Epithelial cell of proximal tubule (primary cell): ENCODE data around the gene PHC3. TPM values are rescaled to one million over a fixed set of nuclear protein-coding genes. Genes with fewer than 3 reads are reported as not detected.

Experiments
- DNase-seq: peaks from one replicate; pipeline ENCODE4 v3.0.0-alpha.2; 2011; ENCODE audit warnings: low read depth
- H3K4me3 ChIP-seq: 2 replicates; pipeline ENCODE4 v1.5.1; 2011; ENCODE audit warnings: low read depth, mild to moderate bottlenecking, low read length
- CTCF ChIP-seq: conservative IDR thresholded peaks from 2 replicates; pipeline ENCODE4 v1.5.1; 2012; ENCODE audit warnings: low read depth, mild to moderate bottlenecking, low read length
- total RNA-seq: library from RNA; depleted of rRNA; stranded (reverse); fragments of >200 nt; gene quantifications from 2 replicates; pipeline ENCODE4 v1.2.3, GENCODE V29; 2015

Gene PHC3
- total RNA-seq, 1 donor from 2014 or later, result 13.0 TPM

GRCh38 chr3:170078620-170079281, 102.8 kb downstream of the PHC3 start:
- DNase-seq, result no peak
- no peak overlapping the region for H3K4me3 ChIP-seq
- TF ChIP-seq CTCF, result peak; percentile 36

GRCh38 chr3:170077361-170077760, 104.2 kb downstream of the PHC3 start:
- no peak for DNase-seq
- H3K4me3 ChIP-seq, result no peak overlapping the region
- TF ChIP-seq CTCF, result no peak

- peak; percentile 58 for DNase-seq
- TF ChIP-seq CTCF, result no peak
- no peak overlapping the region for H3K4me3 ChIP-seq
Measured at GRCh38 chr3:170076715-170077238, 104.8 kb downstream of the PHC3 start.

- H3K4me3 ChIP-seq, result no peak overlapping the region
- no peak for TF ChIP-seq CTCF
- DNase-seq, result no peak
Measured at GRCh38 chr3:170075441-170076091, 106.0 kb downstream of the PHC3 start.

GRCh38 chr3:170064108-170064507, 117.4 kb downstream of the PHC3 start:
- no peak for DNase-seq
- no peak for TF ChIP-seq CTCF
- no peak overlapping the region for H3K4me3 ChIP-seq

GRCh38 chr3:170063691-170064090, 117.8 kb downstream of the PHC3 start:
- no peak overlapping the region for H3K4me3 ChIP-seq
- DNase-seq, result no peak
- no peak for TF ChIP-seq CTCF
